H1 (cell line): ENCODE results near the gene MACC1. TPM values are rescaled to one million over a fixed set of nuclear protein-coding genes. Genes with fewer than 3 reads are reported as not detected.

Source experiments
- CTCF ChIA-PET: fragments of 300-600 bp; sonication (Branson Sonifier 250); formaldehyde crosslinking; loops from one replicate; lab custom pipeline; 2021; ENCODE audit not compliant: partially characterized antibody; lab: Charles Lee
- POLR2A ChIA-PET: fragments of 300-600 bp; sonication (Branson Sonifier 250); formaldehyde crosslinking; loops from one replicate; lab custom pipeline; 2021; ENCODE audit warnings: inconsistent platforms; ENCODE audit not compliant: partially characterized antibody; lab: Charles Lee
- DNase-seq, 2 experiments: peaks; one replicate each; pipeline versions ENCODE4 v3.0.0 to v3.0.0-alpha.2; 2010 to 2022; ENCODE audit warnings: low spot score in 2 of 2, low read depth in 1 of 2, mixed read lengths in 1 of 2
- FAIRE-seq: peaks from 2 replicates; lab custom pipeline; 2011; peaks lifted over from hg19 to GRCh38; lab: Jason Lieb, UNC
- H2AFZ ChIP-seq: 2 replicates; pipeline ENCODE4 v1.8.1; 2012; ENCODE audit warnings: low read length, inconsistent platforms
- H2AK5ac ChIP-seq: 2 replicates; pipeline ENCODE4 v1.6.1; 2013; ENCODE audit warnings: low read depth, low read length
- H2BK120ac ChIP-seq: replicated peaks from 2 replicates; pipeline ENCODE3; 2013; ENCODE audit warnings: low read depth, low read length, inconsistent platforms
- H2BK12ac ChIP-seq: 2 replicates; pipeline ENCODE4 v1.6.1; 2013; ENCODE audit warnings: low read depth, low read length
- H2BK15ac ChIP-seq: 2 replicates; pipeline ENCODE4 v1.6.1; 2013; ENCODE audit warnings: low read length
- H2BK20ac ChIP-seq: 2 replicates; pipeline ENCODE4 v1.6.1; 2013; ENCODE audit warnings: low read length
- H2BK5ac ChIP-seq: 2 replicates; pipeline ENCODE4 v1.6.1; 2013; ENCODE audit warnings: low read depth, low read length
- H3K14ac ChIP-seq: 2 replicates; pipeline ENCODE4 v1.6.1; 2013; ENCODE audit warnings: inconsistent platforms; ENCODE audit not compliant: insufficient read length
- H3K18ac ChIP-seq: 2 replicates; pipeline ENCODE4 v1.6.1; 2013; ENCODE audit warnings: low read length; ENCODE audit errors: extremely low read depth
- H3K23ac ChIP-seq: 2 replicates; pipeline ENCODE4 v1.6.1; 2013; ENCODE audit warnings: inconsistent platforms; ENCODE audit not compliant: insufficient read length
- H3K23me2 ChIP-seq: 2 replicates; pipeline ENCODE4 v1.6.1; 2013; ENCODE audit warnings: low read depth, low read length
- H3K27ac ChIP-seq: 2 replicates; pipeline ENCODE4 v1.6.1; 2011; ENCODE audit warnings: low read depth, low read length, inconsistent platforms
- H3K27me3 ChIP-seq, 4 experiments: replicated peaks in 1 of 4; 1 replicate in 1 of 4; 2 replicates in 3 of 4; pipeline versions ENCODE4 v1.6.1 to v1.8.1; 2011 to 2013; ENCODE audit warnings: low read length in 3 of 4, mild to moderate bottlenecking in 3 of 4, inconsistent platforms in 2 of 4, mixed read lengths in 2 of 4, moderate library complexity in 1 of 4; ENCODE audit not compliant: control insufficient read depth in 3 of 4, insufficient read depth in 3 of 4; ENCODE audit errors: extremely low read depth in 1 of 4
- H3K36me3 ChIP-seq, 4 experiments: 2 replicates each; pipeline versions ENCODE4 v1.6.1 to v1.8.1; 2011 to 2013; ENCODE audit warnings: mild to moderate bottlenecking in 4 of 4, low read length in 3 of 4, moderate library complexity in 2 of 4, control low read depth in 1 of 4, inconsistent platforms in 1 of 4; ENCODE audit not compliant: insufficient read depth in 4 of 4, control insufficient read depth in 2 of 4
- H3K4ac ChIP-seq: replicated peaks from 2 replicates; pipeline ENCODE3; 2013; ENCODE audit warnings: low read length, low read depth, mixed read lengths, inconsistent platforms; ENCODE audit not compliant: insufficient read length
- H3K4me1 ChIP-seq, 4 experiments: replicated peaks in 1 of 4; 1 replicate in 1 of 4; 2 replicates in 3 of 4; pipeline versions ENCODE4 v1.6.1 to v1.8.1; 2011 to 2013; ENCODE audit warnings: low read length in 3 of 4, inconsistent platforms in 2 of 4, mixed read lengths in 1 of 4; ENCODE audit not compliant: insufficient read depth in 4 of 4, control insufficient read depth in 3 of 4
- H3K4me2 ChIP-seq, 2 experiments: 2 replicates each; pipeline versions ENCODE4 v1.6.1 to v1.8.1; 2011 to 2013; ENCODE audit warnings: low read depth in 2 of 2, low read length in 2 of 2, control low read depth in 1 of 2, inconsistent platforms in 1 of 2, mild to moderate bottlenecking in 1 of 2; ENCODE audit not compliant: insufficient read depth in 1 of 2
- H3K4me3 ChIP-seq, 4 experiments: fragments of 200-600, 300-600 bp in 1 of 4; sonication (generic), shearing (Covaris generic), sonication (Bioruptor Twin) in 1 of 4; 2 replicates each; pipeline versions ENCODE4 v1.5.1 to v1.8.1; 2011 to 2016; ENCODE audit warnings: low read length in 4 of 4, low read depth in 3 of 4, control low read depth in 2 of 4, inconsistent platforms in 2 of 4, mild to moderate bottlenecking in 2 of 4, mixed read lengths in 1 of 4, moderate library complexity in 1 of 4; ENCODE audit not compliant: insufficient read depth in 2 of 4; ENCODE audit errors: extremely low read depth in 1 of 4
- H3K56ac ChIP-seq: replicated peaks from 2 replicates; pipeline ENCODE3; 2013; ENCODE audit warnings: low read depth, mild to moderate bottlenecking, mixed read lengths, low read length, inconsistent platforms; ENCODE audit not compliant: insufficient read length
- H3K79me1 ChIP-seq: 2 replicates; pipeline ENCODE4 v1.6.1; 2013; ENCODE audit warnings: low read depth, low read length, control low read depth
- H3K79me2 ChIP-seq, 2 experiments: 2 replicates each; pipeline versions ENCODE4 v1.6.1 to v1.8.1; 2012 to 2013; ENCODE audit warnings: low read length in 2 of 2, mild to moderate bottlenecking in 2 of 2, inconsistent platforms in 1 of 2; ENCODE audit not compliant: insufficient read depth in 2 of 2, control insufficient read depth in 1 of 2
- H3K9ac ChIP-seq, 4 experiments: replicated peaks in 1 of 4; 1 replicate in 1 of 4; 2 replicates in 3 of 4; pipeline versions ENCODE4 v1.6.1 to v1.8.1; 2011 to 2013; ENCODE audit warnings: low read depth in 3 of 4, low read length in 3 of 4, control low read depth in 2 of 4, mild to moderate bottlenecking in 2 of 4, moderate library complexity in 2 of 4, inconsistent platforms in 1 of 4; ENCODE audit errors: extremely low read depth in 1 of 4
- H3K9me3 ChIP-seq, 2 experiments: 2 replicates each; pipeline versions ENCODE4 v1.6.1 to v1.8.1; 2012 to 2013; ENCODE audit warnings: mild to moderate bottlenecking in 2 of 2, moderate library complexity in 2 of 2, control low read depth in 1 of 2, inconsistent platforms in 1 of 2, low read depth in 1 of 2, low read length in 1 of 2, mixed read lengths in 1 of 2; ENCODE audit not compliant: insufficient read depth in 2 of 2
- H4K20me1 ChIP-seq, 2 experiments: replicated peaks in 1 of 2; 2 replicates each; pipeline versions ENCODE3 to v1.8.1; 2011 to 2013; ENCODE audit warnings: inconsistent platforms in 2 of 2, low read length in 2 of 2, mild to moderate bottlenecking in 1 of 2; ENCODE audit not compliant: insufficient read depth in 2 of 2, control insufficient read depth in 1 of 2
- H4K5ac ChIP-seq: 2 replicates; pipeline ENCODE4 v1.6.1; 2013; ENCODE audit warnings: low read length, low read depth, mixed read lengths, inconsistent platforms; ENCODE audit not compliant: insufficient read length
- H4K8ac ChIP-seq: 2 replicates; pipeline ENCODE4 v1.8.0; 2013; ENCODE audit warnings: mild to moderate bottlenecking, moderate library complexity, low read length, inconsistent platforms; ENCODE audit not compliant: insufficient read depth; ENCODE audit errors: extremely low read depth
- H4K91ac ChIP-seq: replicated peaks from 2 replicates; pipeline ENCODE3; 2013; ENCODE audit warnings: low read length, mixed read lengths, inconsistent platforms; ENCODE audit not compliant: insufficient read length
- CHD1 ChIP-seq: IDR thresholded peaks from 2 replicates; pipeline ENCODE4 v1.6.1; 2012; ENCODE audit warnings: low read depth, low read length, improper control_type of control experiment
- EGR1 ChIP-seq: IDR thresholded peaks from 2 replicates; pipeline ENCODE4 v1.6.1; 2011; ENCODE audit warnings: low read depth, low read length, borderline replicate concordance
- KDM4A ChIP-seq: IDR thresholded peaks from one replicate; pipeline ENCODE4 v1.7.1; 2012; ENCODE audit warnings: low read depth, mild to moderate bottlenecking, moderate library complexity, low read length, inconsistent platforms; ENCODE audit not compliant: severe bottlenecking
- MAX ChIP-seq: IDR thresholded peaks from 2 replicates; pipeline ENCODE4 v1.6.1; 2012; ENCODE audit warnings: inconsistent platforms
- POLR2AphosphoS5 ChIP-seq: IDR thresholded peaks from 2 replicates; pipeline ENCODE4 v1.6.1; 2011; ENCODE audit warnings: low read depth, low read length
- RFX5 ChIP-seq: IDR thresholded peaks from 2 replicates; pipeline ENCODE4 v1.6.1; 2011; ENCODE audit warnings: low read depth, low read length, improper control_type of control experiment, borderline replicate concordance
- SIX5 ChIP-seq: IDR thresholded peaks from 2 replicates; pipeline ENCODE4 v1.6.1; 2011; ENCODE audit warnings: mild to moderate bottlenecking, low read depth, low read length
- SP4 ChIP-seq: IDR thresholded peaks from 2 replicates; pipeline ENCODE4 v1.6.1; 2012; ENCODE audit warnings: low read length, inconsistent platforms
- TAF1 ChIP-seq: IDR thresholded peaks from 2 replicates; pipeline ENCODE4 v1.6.1; 2011; ENCODE audit warnings: mild to moderate bottlenecking, low read depth, low read length
- TCF12 ChIP-seq: IDR thresholded peaks from 2 replicates; pipeline ENCODE4 v1.6.1; 2011; ENCODE audit warnings: low read depth, mild to moderate bottlenecking, low read length
- TEAD4 ChIP-seq: IDR thresholded peaks from 2 replicates; pipeline ENCODE4 v1.6.1; 2012; ENCODE audit warnings: low read depth, low read length, inconsistent platforms, mixed read lengths
- WGBS, 2 experiments: shearing (Covaris generic) in 1 of 2; methylation state at CpG; one replicate each; pipeline versions ENCODE4 v1.1.6 to v1.1.7; 2013 to 2015; ENCODE audit warnings: low lambda C conversion rate in 2 of 2, mixed read lengths in 2 of 2, inconsistent platforms in 1 of 2, low coverage in 1 of 2, missing lambda C conversion rate in 1 of 2; ENCODE audit not compliant: insufficient replicate concordance in 2 of 2, insufficient coverage in 1 of 2, insufficient read length in 1 of 2; ENCODE audit errors: extremely low coverage in 1 of 2, missing lambda C conversion rate in 1 of 2; 5-methylcytosine and 5-hydroxymethylcytosine counted together
- polyA plus RNA-seq, 7 experiments: library from polyadenylated mRNA; depleted of rRNA in 3 of 7; stranded (reverse) in 5 of 7; unstranded in 2 of 7; fragments of >200 nt in 5 of 7; fragments of 200-250 nt in 2 of 7; gene quantifications; 1 replicate in 5 of 7; 2 replicates in 1 of 7; 4 replicates in 1 of 7; pipeline versions ENCODE4 v1.2.1 to v1.2.3, GENCODE V29; 2011 to 2013; ENCODE audit warnings: missing spikeins in 2 of 7, mixed read lengths in 2 of 7
- total RNA-seq: library from RNA; stranded (reverse); fragmentation: NEBNext Ultra II Directional; extraction: Animal tissue kit (Norgen Biotek cat#: 25700); gene quantifications from 2 replicates; pipeline ENCODE4 v1.2.1, GENCODE V29; 2021
- TF ChIP-seq, protein P1 (sequence below): IDR thresholded peaks from 2 replicates; pipeline ENCODE4 v1.6.1; 2011; ENCODE audit warnings: low read length, improper control_type of control experiment

MACC1 gene
- total and polyA plus RNA-seq, 2 of the 8 experiments (the other 6 are each of a cell fraction or from before 2014, with no cell fraction given) = 2.0 to 17.2 TPM

- no peak for DNase-seq
- CTCF ChIA-PET = no interaction called here
- no peak overlapping the region for H2BK120ac ChIP-seq
- H3K79me2 ChIP-seq = peaks cover 8 to 96% of the 10 kb centered on the region in 2 experiments
- no peak overlapping the region for H4K91ac ChIP-seq
- peaks cover 0 to 3% (median 0%) of the 10 kb centered on the region in 4 experiments; a peak in 2 of 8 replicates for H3K36me3 ChIP-seq
- H3K9ac ChIP-seq = no peak overlapping the region
- no peak overlapping the region for H4K5ac ChIP-seq
- no peak overlapping the region for H3K56ac ChIP-seq
- no peak overlapping the region for H3K18ac ChIP-seq
- no peak overlapping the region for H3K4ac ChIP-seq
- no peak for FAIRE-seq
- H2BK5ac ChIP-seq = no peak overlapping the region
- no peaks in the 10 kb centered on the region for H3K27me3 ChIP-seq
- H3K9me3 ChIP-seq = no peaks in the 10 kb centered on the region
- H2BK20ac ChIP-seq = no peak overlapping the region
- H3K14ac ChIP-seq = no peak overlapping the region
- no peak overlapping the region for H4K8ac ChIP-seq
- no peak overlapping the region for H2AK5ac ChIP-seq
- H2BK12ac ChIP-seq = no peak overlapping the region
- H4K20me1 ChIP-seq = no peaks in the 10 kb centered on the region
- no peaks in the 10 kb centered on the region; the same call in none of the 2 replicates for H3K79me1 ChIP-seq
- H3K23ac ChIP-seq = no peak overlapping the region
- no peak overlapping the region for H3K27ac ChIP-seq
- TF ChIP-seq SP4 (no peak), TAF1 (no peak), POLR2AphosphoS5 (no peak), TEAD4 (no peak), TCF12 (no peak), EGR1 (no peak), RFX5 (no peak), CHD1 (no peak), MAX (no peak), KDM4A (no peak), SIX5 (no peak)
- TF ChIP-seq, protein P1, sequence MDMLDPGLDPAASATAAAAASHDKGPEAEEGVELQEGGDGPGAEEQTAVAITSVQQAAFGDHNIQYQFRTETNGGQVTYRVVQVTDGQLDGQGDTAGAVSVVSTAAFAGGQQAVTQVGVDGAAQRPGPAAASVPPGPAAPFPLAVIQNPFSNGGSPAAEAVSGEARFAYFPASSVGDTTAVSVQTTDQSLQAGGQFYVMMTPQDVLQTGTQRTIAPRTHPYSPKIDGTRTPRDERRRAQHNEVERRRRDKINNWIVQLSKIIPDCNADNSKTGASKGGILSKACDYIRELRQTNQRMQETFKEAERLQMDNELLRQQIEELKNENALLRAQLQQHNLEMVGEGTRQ = no peak
- H2AFZ ChIP-seq = no peak overlapping the region
- POLR2A ChIA-PET = interaction anchor here (0.6 kb wide), 1 partner anchor 13 kb away, joined by 3 read pairs; no protein-coding TSS in a partner anchor
- no peak overlapping the region for H3K4me3 ChIP-seq
- no peaks in the 10 kb centered on the region for H3K23me2 ChIP-seq
- peaks cover 0 to 13% (median under 1%) of the 10 kb centered on the region in 4 experiments; a peak in 4 of 7 replicates for H3K4me1 ChIP-seq
- H2BK15ac ChIP-seq = no peak overlapping the region
- no peak overlapping the region for H3K4me2 ChIP-seq
- WGBS, 2 experiments = 88% methylated on average over 4 of the region's 4 CpGs; no CpG with 5 or more reads in 1 of the 2 experiments
Measured at GRCh38 chr7:20095436-20095835, 121.7 kb downstream of the MACC1 start.
